Measurements from ENCODE around the gene TFEB. TPM values are rescaled to one million over a fixed set of nuclear protein-coding genes. Genes with fewer than 3 reads are reported as not detected.

Gene TFEB
- total RNA-seq, 1 donor from 2014 or later, result 0.13 TPM

DNA sequence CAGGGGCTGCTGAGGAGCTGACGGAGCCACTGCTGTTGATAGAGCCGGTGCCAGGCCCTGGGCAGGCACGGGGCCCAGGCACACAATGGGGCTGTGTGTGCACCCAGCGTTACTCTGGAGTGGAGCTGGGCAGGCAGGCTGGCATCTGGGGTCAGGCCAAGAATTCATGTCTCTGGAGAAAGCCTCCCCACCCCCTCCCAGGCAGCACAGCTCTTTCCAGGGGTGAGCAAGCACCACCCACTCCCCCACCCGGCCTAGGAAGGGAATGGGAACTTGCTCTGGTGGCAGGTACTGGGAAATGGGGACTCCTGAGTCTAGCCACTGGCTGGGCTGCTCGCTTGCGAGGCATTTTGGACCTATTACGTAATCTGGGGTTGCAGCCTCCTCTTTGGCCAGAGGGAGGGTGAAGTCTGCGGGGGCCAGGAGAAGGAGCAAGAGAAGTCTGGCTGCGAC is 22.7 kb downstream of the TFEB start:
- H3K27ac Mint-ChIP-seq, result no peak overlapping the region
- H3K36me3 Mint-ChIP-seq, result no peaks in the 10 kb centered on the region
- H3K79me2 ChIP-seq (ENCODE audit: low read depth), result no peaks in the 10 kb centered on the region
- no peak overlapping the region for H3K9ac ChIP-seq
- H3K27me3 Mint-ChIP-seq (ENCODE audit: insufficient read depth, low read depth), result peaks cover 9% of the 10 kb centered on the region
- H3K9me3 ChIP-seq (ENCODE audit: low read depth), result no peaks in the 10 kb centered on the region
- no peaks in the 10 kb centered on the region for H3F3A ChIP-seq (ENCODE audit: low read depth)
- no peaks in the 10 kb centered on the region for H3K27me3 ChIP-seq
- no peaks in the 10 kb centered on the region for H4K20me1 ChIP-seq (ENCODE audit: low read depth)
- no peaks in the 10 kb centered on the region for H3K9me3 Mint-ChIP-seq
- no peak overlapping the region for H3K4me3 Mint-ChIP-seq
- H3K4me1 Mint-ChIP-seq, result peaks cover 2% of the 10 kb centered on the region
- no peak for DNase-seq (ENCODE audit: low spot score)
- H3K4me3 ChIP-seq, result no peak overlapping the region
- no peak overlapping the region for H3K27ac ChIP-seq
- H3K4me2 ChIP-seq, result no peak overlapping the region
- H2AFZ ChIP-seq (replicated peaks), result no peak overlapping the region
- no peaks in the 10 kb centered on the region for H3K36me3 ChIP-seq
- H3K4me1 ChIP-seq, result no peaks in the 10 kb centered on the region
- TF ChIP-seq CTCF (IDR thresholded peaks at IDR 0.05) (no peak), EZH2phosphoT487 (IDR thresholded peaks at IDR 0.05) (no peak), EZH2 (IDR thresholded peaks at IDR 0.05) (no peak)

DNA sequence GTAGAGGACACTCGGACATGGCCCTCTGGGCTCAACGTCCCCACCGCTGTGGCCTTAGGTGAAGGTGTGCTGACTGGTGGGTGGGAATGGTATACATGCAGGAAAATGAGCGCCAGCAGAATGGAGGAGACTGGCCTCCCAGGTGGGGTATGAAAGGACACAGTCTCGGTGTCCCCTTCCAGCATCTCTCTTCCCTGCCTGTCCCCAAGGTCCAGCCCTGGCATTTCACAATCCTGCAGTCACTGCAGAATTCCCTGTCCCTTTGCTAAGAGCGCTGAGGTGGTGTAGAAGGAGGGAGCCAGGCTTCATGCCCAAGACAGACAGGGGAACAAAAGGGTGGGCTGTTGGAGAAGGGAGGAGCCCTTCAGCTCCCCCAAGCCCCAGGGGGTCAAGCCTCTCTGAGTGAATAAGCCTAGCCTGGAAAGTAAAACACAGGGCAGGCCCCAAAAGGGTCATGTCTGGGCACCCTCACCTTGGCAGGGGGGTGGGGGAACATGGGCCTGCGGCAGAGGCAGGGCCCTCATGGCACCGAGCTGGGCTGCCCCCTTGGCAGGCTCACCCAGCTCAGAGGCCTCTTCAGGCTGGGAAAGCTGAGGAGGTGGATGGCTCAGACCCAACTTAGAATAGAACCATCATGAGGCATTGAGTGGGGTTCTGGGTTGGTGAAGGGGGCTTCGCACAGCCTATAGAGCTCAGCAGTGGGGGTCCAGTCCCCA is 23.9 kb downstream of the TFEB start:
- H3K9me3 ChIP-seq (ENCODE audit: low read depth), result no peaks in the 10 kb centered on the region
- no peak overlapping the region for H3K27ac ChIP-seq
- H3K4me2 ChIP-seq, result no peak overlapping the region
- Mint-ChIP-seq H3K9me3 (no peaks in the 10 kb centered on the region), H3K4me3 (no peak overlapping the region), H3K27me3 (ENCODE audit: insufficient read depth, low read depth) (peaks cover 9% of the 10 kb centered on the region), H3K4me1 (peaks cover 9% of the 10 kb centered on the region), H3K27ac (no peak overlapping the region), H3K36me3 (no peaks in the 10 kb centered on the region)
- H3K27me3 ChIP-seq, result no peaks in the 10 kb centered on the region
- H3K79me2 ChIP-seq (ENCODE audit: low read depth), result no peaks in the 10 kb centered on the region
- no peaks in the 10 kb centered on the region for H3K4me1 ChIP-seq
- no peak for TF ChIP-seq EZH2phosphoT487 (IDR thresholded peaks at IDR 0.05)
- no peak for TF ChIP-seq EZH2 (IDR thresholded peaks at IDR 0.05)
- TF ChIP-seq CTCF (IDR thresholded peaks at IDR 0.05), result no peak
- H4K20me1 ChIP-seq (ENCODE audit: low read depth), result no peaks in the 10 kb centered on the region
- H3K9ac ChIP-seq, result no peak overlapping the region
- no peak overlapping the region for H2AFZ ChIP-seq (replicated peaks)
- DNase-seq (ENCODE audit: low spot score), result no peak
- no peaks in the 10 kb centered on the region for H3F3A ChIP-seq (ENCODE audit: low read depth)
- H3K36me3 ChIP-seq, result no peaks in the 10 kb centered on the region
- H3K4me3 ChIP-seq, result no peak overlapping the region

DNA sequence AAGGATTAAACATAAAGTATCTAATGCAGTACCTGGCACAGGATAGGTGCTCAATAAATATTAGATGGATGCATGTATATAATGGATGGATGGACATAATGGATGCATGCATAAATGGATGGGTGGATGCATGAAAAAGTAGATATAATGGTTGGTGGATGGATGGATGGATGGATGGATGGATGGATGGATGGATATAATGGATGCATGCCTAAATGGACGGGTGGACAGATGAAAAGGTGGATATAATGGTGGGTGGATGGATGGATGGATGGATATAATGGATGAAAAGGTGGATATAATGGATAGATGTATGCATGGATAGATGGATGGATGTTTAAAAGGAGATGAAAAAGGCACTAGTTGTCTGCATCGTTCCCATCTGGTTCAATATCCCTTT is 26.0 kb downstream of the TFEB start:
- TF ChIP-seq CTCF (IDR thresholded peaks at IDR 0.05) (no peak), EZH2phosphoT487 (IDR thresholded peaks at IDR 0.05) (no peak), EZH2 (IDR thresholded peaks at IDR 0.05) (no peak)
- Histone ChIP-seq H3K4me2 (no peak overlapping the region), H2AFZ (replicated peaks) (no peak overlapping the region), H3K4me3 (no peak overlapping the region), H3K36me3 (no peaks in the 10 kb centered on the region), H3K27me3 (no peaks in the 10 kb centered on the region), H3K9ac (no peak overlapping the region), H3K79me2 (ENCODE audit: low read depth) (no peaks in the 10 kb centered on the region), H3K9me3 (ENCODE audit: low read depth) (no peaks in the 10 kb centered on the region), H3K27ac (no peak overlapping the region), H3K4me1 (no peaks in the 10 kb centered on the region), H3F3A (ENCODE audit: low read depth) (no peaks in the 10 kb centered on the region), H4K20me1 (ENCODE audit: low read depth) (no peaks in the 10 kb centered on the region)
- Mint-ChIP-seq H3K27me3 (ENCODE audit: insufficient read depth, low read depth) (peaks cover 12% of the 10 kb centered on the region), H3K36me3 (no peaks in the 10 kb centered on the region), H3K27ac (no peak overlapping the region), H3K9me3 (no peaks in the 10 kb centered on the region), H3K4me1 (peaks cover 8% of the 10 kb centered on the region), H3K4me3 (no peak overlapping the region)
- no peak for DNase-seq (ENCODE audit: low spot score)
